SK-N-SH treated with all-trans-retinoic acid at 6 μM for 48 hours (cell line): Measurements from ENCODE around the gene DOHH.

Experiments used
- ATAC-seq: fragments of 200-7000 bp; cut with Tn5 transposase; 3 replicates; pipeline ENCODE4 v1.9.1; 2020; ENCODE audit warnings: mild to moderate bottlenecking, moderate library complexity
- ARNTL ChIP-seq: fragments of 450-650 bp; formaldehyde crosslinking; IDR thresholded peaks from 2 replicates; pipeline ENCODE4 v1.5.0; 2020; ENCODE audit warnings: low read depth, mild to moderate bottlenecking, moderate library complexity, borderline replicate concordance
- BACH2 ChIP-seq: fragments of 250-450 bp; sonication (Bioruptor Pico); IDR thresholded peaks from 2 replicates; pipeline ENCODE4 v1.9.0; 2021; ENCODE audit warnings: mild to moderate bottlenecking, borderline replicate concordance
- CREB5 ChIP-seq: fragments of 250-450 bp; sonication (Bioruptor Pico); IDR thresholded peaks from 2 replicates; pipeline ENCODE4 v1.5.1; 2020; ENCODE audit warnings: low read depth, mild to moderate bottlenecking, moderate library complexity
- CSRNP3 ChIP-seq: fragments of 250-450 bp; sonication (Bioruptor Pico); IDR thresholded peaks from 2 replicates; pipeline ENCODE4 v1.5.1; 2021; ENCODE audit warnings: mild to moderate bottlenecking, moderate library complexity
- ESRRG ChIP-seq: fragments of 250-450 bp; sonication (Bioruptor Pico); IDR thresholded peaks from 2 replicates; pipeline ENCODE4 v1.6.1; 2021; ENCODE audit warnings: mild to moderate bottlenecking
- GLIS3 ChIP-seq: fragments of 250-450 bp; sonication (Bioruptor Pico); IDR thresholded peaks from 2 replicates; pipeline ENCODE4 v1.5.0; 2020; ENCODE audit warnings: mild to moderate bottlenecking, moderate library complexity
- ISL1 ChIP-seq: fragments of 250-450 bp; sonication (Bioruptor Pico); IDR thresholded peaks from 2 replicates; pipeline ENCODE4 v2.1.2; 2022; ENCODE audit warnings: mild to moderate bottlenecking, moderate library complexity
- OSR1 ChIP-seq: fragments of 250-450 bp; sonication (Bioruptor Pico); IDR thresholded peaks from 2 replicates; pipeline ENCODE4 v1.8.0; 2022; ENCODE audit warnings: moderate library complexity, mild to moderate bottlenecking, inconsistent platforms
- PATZ1 ChIP-seq: fragments of 250-450 bp; sonication (Bioruptor Pico); IDR thresholded peaks from 2 replicates; pipeline ENCODE4 v1.8.0; 2020; ENCODE audit warnings: mild to moderate bottlenecking, moderate library complexity, borderline replicate concordance
- PPARA ChIP-seq: fragments of 250-450 bp; sonication (Bioruptor Pico); IDR thresholded peaks from 2 replicates; pipeline ENCODE4 v1.5.0; 2020; ENCODE audit warnings: mild to moderate bottlenecking, borderline replicate concordance
- RARB ChIP-seq: fragments of 250-450 bp; sonication (Bioruptor Pico); IDR thresholded peaks from 2 replicates; pipeline ENCODE4 v1.8.0; 2021; ENCODE audit warnings: mild to moderate bottlenecking, moderate library complexity
- SNAI2 ChIP-seq: fragments of 250-450 bp; sonication (Bioruptor Pico); IDR thresholded peaks from 2 replicates; pipeline ENCODE4 v1.5.0; 2020; ENCODE audit warnings: mild to moderate bottlenecking, moderate library complexity
- TCF4 ChIP-seq: fragments of 250-450 bp; sonication (Bioruptor Pico); IDR thresholded peaks from 2 replicates; pipeline ENCODE4 v1.8.0; 2021; ENCODE audit warnings: mild to moderate bottlenecking, moderate library complexity, borderline replicate concordance
- TOX ChIP-seq: fragments of 250-450 bp; sonication (Bioruptor Pico); IDR thresholded peaks from 2 replicates; pipeline ENCODE4 v1.8.0; 2021; ENCODE audit warnings: mild to moderate bottlenecking, moderate library complexity, borderline replicate concordance
- TSHZ2 ChIP-seq: fragments of 250-450 bp; sonication (Bioruptor Pico); IDR thresholded peaks from 2 replicates; pipeline ENCODE4 v1.5.0; 2020; ENCODE audit warnings: mild to moderate bottlenecking, moderate library complexity
- ZC3H10 ChIP-seq: fragments of 250-450 bp; sonication (Bioruptor Pico); IDR thresholded peaks from 2 replicates; pipeline ENCODE4 v1.5.1; 2021; ENCODE audit warnings: mild to moderate bottlenecking, moderate library complexity
- ZFP3 ChIP-seq: fragments of 250-450 bp; sonication (Bioruptor Pico); IDR thresholded peaks from 2 replicates; pipeline ENCODE4 v1.5.0; 2020; ENCODE audit warnings: mild to moderate bottlenecking, moderate library complexity
- ZFP30 ChIP-seq: fragments of 450-650 bp; formaldehyde crosslinking; IDR thresholded peaks from 2 replicates; pipeline ENCODE4 v1.5.0; 2022; ENCODE audit warnings: mild to moderate bottlenecking, moderate library complexity
- ZNF565 ChIP-seq: fragments of 450-650 bp; formaldehyde crosslinking; conservative IDR thresholded peaks from 2 replicates; pipeline ENCODE4 v1.5.0; 2020; ENCODE audit warnings: low read depth, mild to moderate bottlenecking, moderate library complexity
- ZNF70 ChIP-seq: fragments of 450-650 bp; formaldehyde crosslinking; IDR thresholded peaks from 2 replicates; pipeline ENCODE4 v1.5.0; 2020; ENCODE audit warnings: mild to moderate bottlenecking, moderate library complexity
- ZNF8 ChIP-seq: fragments of 450-650 bp; formaldehyde crosslinking; IDR thresholded peaks from 2 replicates; pipeline ENCODE4 v1.5.0; 2020; ENCODE audit warnings: mild to moderate bottlenecking, moderate library complexity
- TF ChIP-seq, protein P1 (sequence below): fragments of 250-450 bp; sonication (Bioruptor Pico); IDR thresholded peaks from 2 replicates; pipeline ENCODE4 v1.8.0; 2021; ENCODE audit warnings: low read depth, mild to moderate bottlenecking, moderate library complexity, borderline replicate concordance

Gene DOHH

GRCh38 chr19:3497757-3498520 is 2.5 kb downstream of the DOHH start:
- ATAC-seq, result no peak
- TF ChIP-seq ISL1 (CRISPR knock-in tag) (no peak), ZC3H10 (no peak), RARB (CRISPR knock-in tag) (no peak), OSR1 (no peak), TOX (no peak), CSRNP3 (no peak), ZNF8 (CRISPR knock-in tag) (no peak), GLIS3 (CRISPR knock-in tag) (no peak), BACH2 (CRISPR knock-in tag) (no peak), ZFP30 (CRISPR knock-in tag) (no peak), ARNTL (CRISPR knock-in tag) (no peak), PATZ1 (CRISPR knock-in tag) (no peak), ZNF565 (no peak), SNAI2 (CRISPR knock-in tag) (no peak), ZNF70 (CRISPR knock-in tag) (no peak)
- TF ChIP-seq, protein P1, sequence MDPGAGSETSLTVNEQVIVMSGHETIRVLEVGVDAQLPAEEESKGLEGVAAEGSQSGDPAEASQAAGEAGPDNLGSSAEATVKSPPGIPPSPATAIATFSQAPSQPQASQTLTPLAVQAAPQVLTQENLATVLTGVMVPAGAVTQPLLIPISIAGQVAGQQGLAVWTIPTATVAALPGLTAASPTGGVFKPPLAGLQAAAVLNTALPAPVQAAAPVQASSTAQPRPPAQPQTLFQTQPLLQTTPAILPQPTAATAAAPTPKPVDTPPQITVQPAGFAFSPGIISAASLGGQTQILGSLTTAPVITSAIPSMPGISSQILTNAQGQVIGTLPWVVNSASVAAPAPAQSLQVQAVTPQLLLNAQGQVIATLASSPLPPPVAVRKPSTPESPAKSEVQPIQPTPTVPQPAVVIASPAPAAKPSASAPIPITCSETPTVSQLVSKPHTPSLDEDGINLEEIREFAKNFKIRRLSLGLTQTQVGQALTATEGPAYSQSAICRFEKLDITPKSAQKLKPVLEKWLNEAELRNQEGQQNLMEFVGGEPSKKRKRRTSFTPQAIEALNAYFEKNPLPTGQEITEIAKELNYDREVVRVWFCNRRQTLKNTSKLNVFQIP (CRISPR knock-in tag), result no peak

GRCh38 chr19:3496392-3497273 is 3.8 kb downstream of the DOHH start:
- ATAC-seq, result no peak
- no peak for TF ChIP-seq PPARA (CRISPR knock-in tag)
- no peak for TF ChIP-seq SNAI2 (CRISPR knock-in tag)
- TF ChIP-seq ARNTL (CRISPR knock-in tag), result no peak
- no peak for TF ChIP-seq CREB5 (CRISPR knock-in tag)
- TF ChIP-seq BACH2 (CRISPR knock-in tag), result no peak
- no peak for TF ChIP-seq GLIS3 (CRISPR knock-in tag)
- no peak for TF ChIP-seq ZFP30 (CRISPR knock-in tag)
- TF ChIP-seq ESRRG (CRISPR knock-in tag), result no peak
- TF ChIP-seq TSHZ2, result no peak
- TF ChIP-seq TOX, result no peak
- no peak for TF ChIP-seq CSRNP3
- TF ChIP-seq ZFP3 (CRISPR knock-in tag), result no peak
- TF ChIP-seq ISL1 (CRISPR knock-in tag), result no peak
- no peak for TF ChIP-seq ZNF565
- no peak for TF ChIP-seq OSR1
- no peak for TF ChIP-seq TCF4 (CRISPR knock-in tag)
- TF ChIP-seq PATZ1 (CRISPR knock-in tag), result no peak
- TF ChIP-seq ZC3H10, result no peak
